ENCODE results near the gene PNKD.
A peak's percentile ranks its signal among the peaks of the same experiment; 100 is the strongest.

The PNKD gene

DNA sequence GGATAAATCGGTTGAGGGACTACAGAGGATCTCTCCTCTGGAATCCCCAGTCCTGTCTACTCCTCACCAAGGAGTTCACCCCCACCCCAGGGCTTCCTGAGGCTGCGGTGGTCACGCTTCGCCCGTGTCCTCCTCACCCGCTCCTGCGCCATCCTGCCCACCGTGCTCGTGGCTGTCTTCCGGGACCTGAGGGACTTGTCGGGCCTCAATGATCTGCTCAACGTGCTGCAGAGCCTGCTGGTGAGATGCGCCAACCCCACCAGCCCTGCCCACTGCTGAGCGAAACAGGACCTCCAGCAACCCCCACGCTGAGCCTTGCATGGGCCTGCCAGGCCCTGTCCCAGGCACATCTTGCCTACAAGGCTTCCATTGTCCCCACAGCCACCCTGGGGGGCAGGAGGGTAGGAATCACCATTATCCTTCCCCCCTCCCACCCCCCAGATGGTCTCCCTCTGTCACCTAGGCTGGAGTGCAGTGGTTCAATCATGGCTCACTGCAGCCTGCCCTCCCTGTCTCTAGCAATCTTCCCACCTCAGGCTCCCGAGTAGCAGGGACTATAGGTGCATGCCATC, 122.7 kb downstream of the PNKD start:
- no peak overlapping the region for H3K9ac ChIP-seq (ENCODE audit: low read depth, low read length, poor library complexity, severe bottlenecking)
- no peak overlapping the region for H3K4me3 ChIP-seq (ENCODE audit: low read length, poor library complexity, severe bottlenecking)
- no peaks in the 10 kb centered on the region for H3F3A ChIP-seq (ENCODE audit: low read depth)
- H4K20me1 ChIP-seq (ENCODE audit: insufficient read depth, low read length, poor library complexity, severe bottlenecking) = no peaks in the 10 kb centered on the region
- no peaks in the 10 kb centered on the region for H3K9me3 ChIP-seq (ENCODE audit: insufficient read depth, low read depth, low read length)
- H3K36me3 ChIP-seq (ENCODE audit: insufficient read depth, low read length) = no peaks in the 10 kb centered on the region
- TF ChIP-seq EZH2phosphoT487 (IDR thresholded peaks at IDR 0.05; ENCODE audit: borderline replicate concordance) = no peak
- TF ChIP-seq, protein P1, sequence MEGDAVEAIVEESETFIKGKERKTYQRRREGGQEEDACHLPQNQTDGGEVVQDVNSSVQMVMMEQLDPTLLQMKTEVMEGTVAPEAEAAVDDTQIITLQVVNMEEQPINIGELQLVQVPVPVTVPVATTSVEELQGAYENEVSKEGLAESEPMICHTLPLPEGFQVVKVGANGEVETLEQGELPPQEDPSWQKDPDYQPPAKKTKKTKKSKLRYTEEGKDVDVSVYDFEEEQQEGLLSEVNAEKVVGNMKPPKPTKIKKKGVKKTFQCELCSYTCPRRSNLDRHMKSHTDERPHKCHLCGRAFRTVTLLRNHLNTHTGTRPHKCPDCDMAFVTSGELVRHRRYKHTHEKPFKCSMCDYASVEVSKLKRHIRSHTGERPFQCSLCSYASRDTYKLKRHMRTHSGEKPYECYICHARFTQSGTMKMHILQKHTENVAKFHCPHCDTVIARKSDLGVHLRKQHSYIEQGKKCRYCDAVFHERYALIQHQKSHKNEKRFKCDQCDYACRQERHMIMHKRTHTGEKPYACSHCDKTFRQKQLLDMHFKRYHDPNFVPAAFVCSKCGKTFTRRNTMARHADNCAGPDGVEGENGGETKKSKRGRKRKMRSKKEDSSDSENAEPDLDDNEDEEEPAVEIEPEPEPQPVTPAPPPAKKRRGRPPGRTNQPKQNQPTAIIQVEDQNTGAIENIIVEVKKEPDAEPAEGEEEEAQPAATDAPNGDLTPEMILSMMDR (conservative IDR thresholded peaks at IDR 0.05; ENCODE audit: low read length) = no peak
- no peak overlapping the region for H2AFZ ChIP-seq (ENCODE audit: low read length)
- H3K27me3 ChIP-seq (ENCODE audit: insufficient read depth, low read length, poor library complexity, severe bottlenecking) = no peaks in the 10 kb centered on the region
- H3K79me2 ChIP-seq (ENCODE audit: insufficient read depth, low read length) = peaks cover 10% of the 10 kb centered on the region
- H3K4me2 ChIP-seq (ENCODE audit: low read depth, low read length, poor library complexity, severe bottlenecking) = no peak overlapping the region
- peaks cover 33% of the 10 kb centered on the region for H3K4me1 ChIP-seq (ENCODE audit: insufficient read depth, low read length, poor library complexity, severe bottlenecking)
- H3K9me2 ChIP-seq (replicated peaks; ENCODE audit: low read depth, low read length) = no peaks in the 10 kb centered on the region

DNA sequence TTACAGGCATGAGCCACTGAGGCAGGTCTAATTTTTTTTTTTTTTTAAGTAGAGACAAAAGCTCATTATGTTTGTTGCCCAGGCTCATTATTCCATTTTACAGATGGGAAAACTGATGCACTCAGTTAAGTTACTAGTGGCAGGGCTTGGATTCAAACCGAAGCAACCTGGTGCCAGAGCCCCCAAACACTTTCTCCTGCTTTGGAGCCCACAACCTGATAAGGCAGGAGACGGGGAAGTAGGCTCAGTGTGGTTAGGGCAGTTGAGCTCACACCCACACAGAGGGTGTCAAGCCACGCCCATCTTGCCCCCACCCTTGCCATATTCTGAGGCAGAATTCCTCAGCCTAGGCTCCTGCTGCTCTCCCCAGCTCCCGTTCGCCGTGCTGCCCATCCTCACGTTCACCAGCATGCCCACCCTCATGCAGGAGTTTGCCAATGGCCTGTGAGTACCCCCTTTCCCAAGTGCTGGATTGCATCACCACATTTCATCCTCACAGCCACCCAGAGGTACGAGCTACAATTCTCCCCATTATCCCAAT, 123.5 kb downstream of the PNKD start:
- TF ChIP-seq EZH2phosphoT487 (IDR thresholded peaks at IDR 0.05; ENCODE audit: borderline replicate concordance) = no peak
- TF ChIP-seq, protein P1 (conservative IDR thresholded peaks at IDR 0.05; ENCODE audit: low read length) = no peak

DNA sequence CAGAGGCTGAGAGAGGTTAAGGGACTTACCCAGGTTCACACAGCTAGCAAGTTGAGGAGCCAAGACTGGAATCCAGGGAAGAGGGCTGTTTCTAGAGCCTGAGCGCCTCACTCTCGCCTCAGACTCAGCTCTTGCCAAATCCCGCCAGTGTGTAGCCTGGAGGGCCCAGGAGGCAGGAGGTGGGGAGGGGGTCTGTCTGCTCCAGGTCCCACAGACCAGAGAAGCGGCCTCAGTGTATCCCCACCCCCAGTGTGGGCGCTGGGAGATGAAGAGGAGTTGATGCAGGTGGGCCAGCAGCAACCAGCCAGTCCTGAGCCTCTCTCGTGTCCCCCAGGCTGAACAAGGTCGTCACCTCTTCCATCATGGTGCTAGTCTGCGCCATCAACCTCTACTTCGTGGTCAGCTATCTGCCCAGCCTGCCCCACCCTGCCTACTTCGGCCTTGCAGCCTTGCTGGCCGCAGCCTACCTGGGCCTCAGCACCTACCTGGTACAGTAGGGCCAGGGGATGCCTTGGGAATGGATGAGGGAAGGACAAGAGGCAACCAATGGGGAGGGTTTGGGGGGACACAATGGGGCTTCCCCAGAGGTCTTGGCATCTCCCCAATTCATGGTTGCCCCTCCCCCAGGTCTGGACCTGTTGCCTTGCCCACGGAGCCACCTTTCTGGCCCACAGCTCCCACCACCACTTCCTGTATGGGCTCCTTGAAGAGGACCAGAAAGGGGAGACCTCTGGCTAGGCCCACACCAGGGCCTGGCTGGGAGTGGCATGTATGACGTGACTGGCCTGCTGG, 124.2 kb downstream of the PNKD start:
- peak overlapping the region; percentile 74 for H3K4me2 ChIP-seq (ENCODE audit: low read depth, low read length, poor library complexity, severe bottlenecking)
- no peak for TF ChIP-seq EZH2phosphoT487 (IDR thresholded peaks at IDR 0.05; ENCODE audit: borderline replicate concordance)
- TF ChIP-seq, protein P1 (conservative IDR thresholded peaks at IDR 0.05; ENCODE audit: low read length) = no peak

More for the DNA sequence above, 123.5 kb downstream of the PNKD start:
- H3K9me3 ChIP-seq (ENCODE audit: insufficient read depth, low read depth, low read length) = no peaks in the 10 kb centered on the region
- no peak overlapping the region for H3K9ac ChIP-seq (ENCODE audit: low read depth, low read length, poor library complexity, severe bottlenecking)
- H4K20me1 ChIP-seq (ENCODE audit: insufficient read depth, low read length, poor library complexity, severe bottlenecking) = no peaks in the 10 kb centered on the region
- H3F3A ChIP-seq (ENCODE audit: low read depth) = 0 out of 2 replicates have a peak, but pooled peaks cover 2% of the 10 kb centered on the region
- H3K9me2 ChIP-seq (replicated peaks; ENCODE audit: low read depth, low read length) = no peaks in the 10 kb centered on the region
- H3K79me2 ChIP-seq (ENCODE audit: insufficient read depth, low read length) = peaks cover 13% of the 10 kb centered on the region
- no peaks in the 10 kb centered on the region for H3K36me3 ChIP-seq (ENCODE audit: insufficient read depth, low read length)
- peaks cover 33% of the 10 kb centered on the region for H3K4me1 ChIP-seq (ENCODE audit: insufficient read depth, low read length, poor library complexity, severe bottlenecking)
- no peak overlapping the region for H3K4me3 ChIP-seq (ENCODE audit: low read length, poor library complexity, severe bottlenecking)
- peak overlapping the region; percentile 74 for H3K4me2 ChIP-seq (ENCODE audit: low read depth, low read length, poor library complexity, severe bottlenecking)
- H2AFZ ChIP-seq (ENCODE audit: low read length) = no peak overlapping the region; the same call in 1 of the 2 replicates
- no peaks in the 10 kb centered on the region for H3K27me3 ChIP-seq (ENCODE audit: insufficient read depth, low read length, poor library complexity, severe bottlenecking)

More for the DNA sequence above, 124.2 kb downstream of the PNKD start:
- Histone ChIP-seq H3K4me1 (ENCODE audit: insufficient read depth, low read length, poor library complexity, severe bottlenecking) (peaks cover 33% of the 10 kb centered on the region), H3K4me3 (ENCODE audit: low read length, poor library complexity, severe bottlenecking) (no peak overlapping the region), H3K27me3 (ENCODE audit: insufficient read depth, low read length, poor library complexity, severe bottlenecking) (no peaks in the 10 kb centered on the region), H4K20me1 (ENCODE audit: insufficient read depth, low read length, poor library complexity, severe bottlenecking) (no peaks in the 10 kb centered on the region), H3K36me3 (ENCODE audit: insufficient read depth, low read length) (no peaks in the 10 kb centered on the region), H3K79me2 (ENCODE audit: insufficient read depth, low read length) (peaks cover 19% of the 10 kb centered on the region), H3K9ac (ENCODE audit: low read depth, low read length, poor library complexity, severe bottlenecking) (peak overlapping the region; percentile 32), H3K9me2 (replicated peaks; ENCODE audit: low read depth, low read length) (no peaks in the 10 kb centered on the region), H2AFZ (ENCODE audit: low read length) (no peak overlapping the region; the same call in 1 of the 2 replicates), H3K9me3 (ENCODE audit: insufficient read depth, low read depth, low read length) (no peaks in the 10 kb centered on the region), H3F3A (ENCODE audit: low read depth) (0 out of 2 replicates have a peak, but pooled peaks cover 2% of the 10 kb centered on the region)
